Ovary (tissue), 3 donors: ENCODE data around the gene NPIPA8.
"Not testable (repeated sequence)": the region's sequence is repeated elsewhere in the genome, so short reads cannot be mapped to it uniquely, and the experiment has no call there.

Experiments
- POLR2A ChIP-seq: fragments of 450-650 bp; IDR thresholded peaks from one replicate; pipeline ENCODE4 v1.6.1; 2017; ENCODE audit warnings: antibody characterized with exemption, mild to moderate bottlenecking, moderate library complexity
- TF ChIP-seq, protein P1 (sequence below), 3 donors: fragments of 450-650 bp in 2 of 3; fragments of 200-600 bp in 1 of 3; IDR thresholded peaks; one replicate each; pipeline versions ENCODE4 v1.5.1 to v1.8.0; 2016 to 2022; ENCODE audit warnings: antibody characterized with exemption in 3 of 3, mild to moderate bottlenecking in 1 of 3
- donor health status: DM: no; HTN: no; CAD: no.

DNA sequence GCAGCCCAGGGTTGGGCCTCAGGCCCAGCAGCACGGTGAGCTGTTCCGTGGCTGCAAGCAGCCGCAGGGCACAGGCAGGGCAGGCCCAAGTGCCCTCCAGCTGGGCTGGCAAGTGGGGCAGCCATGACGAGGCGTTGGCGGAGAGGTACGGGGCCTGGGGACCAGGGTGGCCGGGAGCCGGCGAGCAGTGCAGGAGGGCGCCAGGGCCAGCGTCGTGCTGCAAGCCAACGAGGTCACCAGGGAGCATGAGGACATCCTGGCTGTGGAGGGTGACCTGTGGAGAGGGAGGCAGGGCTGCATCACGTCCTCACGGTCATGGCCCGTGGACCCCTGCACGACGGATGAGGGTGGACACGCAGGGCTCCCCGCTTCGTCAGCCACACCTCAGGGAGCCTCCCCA is 11.2 kb upstream of the NPIPA8 start:
- TF ChIP-seq, protein P1, sequence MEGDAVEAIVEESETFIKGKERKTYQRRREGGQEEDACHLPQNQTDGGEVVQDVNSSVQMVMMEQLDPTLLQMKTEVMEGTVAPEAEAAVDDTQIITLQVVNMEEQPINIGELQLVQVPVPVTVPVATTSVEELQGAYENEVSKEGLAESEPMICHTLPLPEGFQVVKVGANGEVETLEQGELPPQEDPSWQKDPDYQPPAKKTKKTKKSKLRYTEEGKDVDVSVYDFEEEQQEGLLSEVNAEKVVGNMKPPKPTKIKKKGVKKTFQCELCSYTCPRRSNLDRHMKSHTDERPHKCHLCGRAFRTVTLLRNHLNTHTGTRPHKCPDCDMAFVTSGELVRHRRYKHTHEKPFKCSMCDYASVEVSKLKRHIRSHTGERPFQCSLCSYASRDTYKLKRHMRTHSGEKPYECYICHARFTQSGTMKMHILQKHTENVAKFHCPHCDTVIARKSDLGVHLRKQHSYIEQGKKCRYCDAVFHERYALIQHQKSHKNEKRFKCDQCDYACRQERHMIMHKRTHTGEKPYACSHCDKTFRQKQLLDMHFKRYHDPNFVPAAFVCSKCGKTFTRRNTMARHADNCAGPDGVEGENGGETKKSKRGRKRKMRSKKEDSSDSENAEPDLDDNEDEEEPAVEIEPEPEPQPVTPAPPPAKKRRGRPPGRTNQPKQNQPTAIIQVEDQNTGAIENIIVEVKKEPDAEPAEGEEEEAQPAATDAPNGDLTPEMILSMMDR (IDR thresholded peaks at IDR 0.05) = not testable (repeated sequence)
- TF ChIP-seq POLR2A = not testable (repeated sequence)
